Upper lobe of left lung (tissue), 4 donors: Measurements from ENCODE around the gene GAK.

Source experiments
- EP300 ChIP-seq, 4 donors: sonication (generic); formaldehyde crosslinking; IDR thresholded peaks; one replicate each; pipeline ENCODE4 v1.5.1; 2017; ENCODE audit warnings: antibody characterized with exemption in 4 of 4, control low read depth in 2 of 4
- POLR2A ChIP-seq, 4 donors: fragments of 450-650 bp; IDR thresholded peaks; one replicate each; pipeline ENCODE4 v1.5.1; 2016 to 2017; ENCODE audit warnings: antibody characterized with exemption in 4 of 4, mild to moderate bottlenecking in 2 of 4
- POLR2AphosphoS5 ChIP-seq, 2 donors: sonication (generic); formaldehyde crosslinking; IDR thresholded peaks; one replicate each; pipeline ENCODE4 v1.5.1; 2017; ENCODE audit warnings: antibody characterized with exemption in 2 of 2
- TF ChIP-seq, protein P1 (sequence below), 6 experiments: fragments of 450-650 bp in 4 of 6; fragments of 200-600 bp in 2 of 6; sonication (generic) in 2 of 6; IDR thresholded peaks; one replicate each; pipeline ENCODE4 v1.5.1; 2016 to 2019; ENCODE audit warnings: antibody characterized with exemption in 6 of 6

DNA sequence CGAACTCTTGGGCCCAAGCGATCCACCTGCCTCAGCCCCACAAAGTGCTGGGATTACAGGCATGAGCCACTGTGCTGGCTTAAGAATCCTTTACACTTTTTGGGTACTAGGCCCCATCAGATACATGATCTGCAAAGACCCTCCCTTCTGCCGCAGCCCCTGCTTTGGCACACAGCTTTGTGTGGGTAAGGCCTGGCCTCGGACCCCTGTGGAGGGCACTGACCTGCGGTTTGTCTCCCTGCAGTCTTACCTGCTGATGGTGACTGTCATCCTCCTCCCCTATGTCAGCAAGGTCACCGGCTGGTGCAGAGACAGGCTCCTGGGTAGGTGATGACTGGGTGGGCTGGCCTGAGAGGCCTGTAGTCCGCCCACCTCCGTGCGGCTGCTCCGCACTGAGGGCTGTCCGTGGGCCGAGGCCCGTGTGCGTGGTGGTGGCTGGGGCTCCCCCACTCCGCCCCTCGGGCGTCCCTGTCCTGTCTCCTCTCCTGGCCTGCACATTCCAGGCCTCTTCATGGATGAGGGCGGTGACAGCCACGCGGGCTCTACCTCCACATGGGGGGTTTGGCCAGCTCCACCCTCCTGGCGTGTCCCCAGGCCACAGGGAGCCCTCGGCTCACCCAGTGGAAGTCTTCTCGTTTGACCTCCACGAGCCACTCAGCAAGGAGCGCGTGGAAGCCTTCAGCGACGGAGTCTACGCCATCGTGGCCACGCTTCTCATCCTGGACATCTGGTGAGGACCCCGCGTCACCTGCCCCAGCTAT is 23.2 kb upstream of the GAK start:
- TF ChIP-seq POLR2A (IDR thresholded peaks at IDR 0.05) (no peak), POLR2AphosphoS5 (IDR thresholded peaks at IDR 0.05) (no peak), EP300 (IDR thresholded peaks at IDR 0.05) (no peak)
- TF ChIP-seq, protein P1, sequence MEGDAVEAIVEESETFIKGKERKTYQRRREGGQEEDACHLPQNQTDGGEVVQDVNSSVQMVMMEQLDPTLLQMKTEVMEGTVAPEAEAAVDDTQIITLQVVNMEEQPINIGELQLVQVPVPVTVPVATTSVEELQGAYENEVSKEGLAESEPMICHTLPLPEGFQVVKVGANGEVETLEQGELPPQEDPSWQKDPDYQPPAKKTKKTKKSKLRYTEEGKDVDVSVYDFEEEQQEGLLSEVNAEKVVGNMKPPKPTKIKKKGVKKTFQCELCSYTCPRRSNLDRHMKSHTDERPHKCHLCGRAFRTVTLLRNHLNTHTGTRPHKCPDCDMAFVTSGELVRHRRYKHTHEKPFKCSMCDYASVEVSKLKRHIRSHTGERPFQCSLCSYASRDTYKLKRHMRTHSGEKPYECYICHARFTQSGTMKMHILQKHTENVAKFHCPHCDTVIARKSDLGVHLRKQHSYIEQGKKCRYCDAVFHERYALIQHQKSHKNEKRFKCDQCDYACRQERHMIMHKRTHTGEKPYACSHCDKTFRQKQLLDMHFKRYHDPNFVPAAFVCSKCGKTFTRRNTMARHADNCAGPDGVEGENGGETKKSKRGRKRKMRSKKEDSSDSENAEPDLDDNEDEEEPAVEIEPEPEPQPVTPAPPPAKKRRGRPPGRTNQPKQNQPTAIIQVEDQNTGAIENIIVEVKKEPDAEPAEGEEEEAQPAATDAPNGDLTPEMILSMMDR (IDR thresholded peaks at IDR 0.05) = no peak
